ENCODE measurements around the gene MCEMP1.

GRCh38 chr19:7694499-7694898, 17.6 kb downstream of the MCEMP1 start:
- no peak for TF ChIP-seq CTCF (IDR thresholded peaks at IDR 0.05; ENCODE audit: insufficient read depth, low read depth, low read length)
- no peak for TF ChIP-seq EZH2 (IDR thresholded peaks at IDR 0.05; ENCODE audit: insufficient read depth, low read length)

All from astrocyte (in vitro differentiated cells and primary cell).